GM12892 (cell line): Measurements from ENCODE around the gene TUBB1.
"Not testable (repeated sequence)": the region's sequence is repeated elsewhere in the genome, so short reads cannot be mapped to it uniquely, and the experiment has no call there.

Experiments
- DNase-seq: peaks from one replicate; pipeline ENCODE4 v3.0.0; 2011; ENCODE audit not compliant: insufficient read length
- FAIRE-seq: peaks from 2 replicates; lab custom pipeline; 2011; peaks lifted over from hg19 to GRCh38; lab: Jason Lieb, UNC
- POLR2A ChIP-seq: IDR thresholded peaks from 2 replicates; pipeline ENCODE4 v1.6.1; 2011; ENCODE audit warnings: low read depth, low read length, control low read depth
- POLR2AphosphoS5 ChIP-seq: IDR thresholded peaks from 2 replicates; pipeline ENCODE4 v1.6.1; 2011; ENCODE audit warnings: low read depth, low read length, control low read depth
- TAF1 ChIP-seq: IDR thresholded peaks from 2 replicates; pipeline ENCODE4 v1.6.1; 2011; ENCODE audit warnings: low read depth, mild to moderate bottlenecking, control low read depth, low read length, borderline replicate concordance

TUBB1 gene

DNA sequence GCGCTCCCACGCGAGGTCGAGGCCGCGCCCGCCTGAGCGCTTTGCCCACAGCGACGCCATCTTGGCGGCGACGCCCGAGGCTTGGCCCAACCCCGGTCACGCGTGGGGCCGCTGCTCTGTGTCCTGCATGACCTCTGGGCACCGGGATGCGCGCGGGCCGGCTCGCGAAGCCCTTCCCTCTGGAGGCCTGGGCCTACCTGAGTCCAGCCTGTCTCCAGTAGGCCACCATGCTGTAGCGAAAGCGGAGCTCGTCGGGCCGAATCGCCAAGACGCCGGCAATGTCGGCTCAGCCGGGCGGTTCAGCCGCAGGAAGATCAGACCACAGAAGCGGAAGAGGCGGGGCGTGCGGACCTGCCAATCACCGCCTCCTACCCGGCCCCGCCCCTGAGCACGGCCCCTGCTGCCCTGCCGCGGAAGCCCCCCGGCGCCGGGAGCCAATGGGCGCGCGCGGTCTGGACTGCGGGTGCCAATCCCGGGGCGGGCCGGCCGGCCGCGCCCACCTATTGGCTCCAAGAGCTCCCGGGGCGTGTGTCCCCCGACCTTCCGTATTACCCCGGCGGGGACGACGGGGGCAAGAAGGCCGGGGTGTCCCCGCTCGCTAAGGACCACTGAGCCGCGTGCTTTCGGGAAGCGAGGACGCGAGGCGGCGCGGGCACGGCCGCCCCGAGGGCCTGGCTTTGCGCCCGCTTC is 12.9 kb downstream of the TUBB1 start, which contains the start of gene ATP5F1E:
ATP5F1E (minus strand) TSS at position 313 of the 690 bp plus-strand sequence; CDS start at position 229, 84 bp downstream.
- FAIRE-seq (peak; percentile 92), DNase-seq (peak; percentile 87)
- TF ChIP-seq TAF1 = no peak
- TF ChIP-seq POLR2A = peak; percentile 94; the same call in 1 of the 2 replicates
- peak; percentile 93 for TF ChIP-seq POLR2AphosphoS5

GRCh38 chr20:59032713-59033059 is 13.5 kb downstream of the TUBB1 start:
- FAIRE-seq = no peak
- TF ChIP-seq TAF1 (no peak), POLR2AphosphoS5 (no peak), POLR2A (no peak)
- no peak for DNase-seq

- FAIRE-seq = no peak
- DNase-seq = no peak
- TF ChIP-seq POLR2AphosphoS5 = no peak
- no peak for TF ChIP-seq TAF1
- TF ChIP-seq POLR2A = no peak
These were observed 13.9 kb downstream of the TUBB1 start for GRCh38 chr20:59033093-59033492.

- DNase-seq (no peak), FAIRE-seq (no peak)
- no peak for TF ChIP-seq POLR2A
- TF ChIP-seq POLR2AphosphoS5 = no peak
- no peak for TF ChIP-seq TAF1
These were observed 14.5 kb downstream of the TUBB1 start for GRCh38 chr20:59033616-59034165.

GRCh38 chr20:59035381-59035780 is 16.2 kb downstream of the TUBB1 start:
- TF ChIP-seq POLR2AphosphoS5 (no peak), TAF1 (no peak), POLR2A (no peak)
- FAIRE-seq = no peak
- DNase-seq = no peak

DNA sequence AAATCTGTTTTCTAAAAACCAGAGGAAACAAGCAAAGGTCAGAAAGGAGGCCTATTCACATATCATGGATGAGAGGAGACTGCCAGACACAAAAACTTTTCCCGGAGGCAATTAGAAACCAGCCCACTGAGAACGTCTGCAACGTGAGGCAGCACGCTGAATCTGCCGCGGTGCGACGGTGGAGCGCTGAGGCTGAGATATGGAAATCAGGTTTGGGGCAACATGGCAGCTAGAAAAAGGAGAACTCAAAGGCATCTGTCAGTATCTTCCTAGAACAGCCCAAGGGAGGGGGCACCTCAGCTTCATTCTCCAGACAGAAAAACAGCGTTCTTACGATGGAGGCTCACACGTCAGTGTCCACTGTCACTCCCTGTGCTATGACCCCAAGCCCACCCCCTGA is 18.2 kb downstream of the TUBB1 start:
- DNase-seq (no peak), FAIRE-seq (no peak)
- TF ChIP-seq POLR2AphosphoS5 (no peak), POLR2A (no peak), TAF1 (no peak)

DNA sequence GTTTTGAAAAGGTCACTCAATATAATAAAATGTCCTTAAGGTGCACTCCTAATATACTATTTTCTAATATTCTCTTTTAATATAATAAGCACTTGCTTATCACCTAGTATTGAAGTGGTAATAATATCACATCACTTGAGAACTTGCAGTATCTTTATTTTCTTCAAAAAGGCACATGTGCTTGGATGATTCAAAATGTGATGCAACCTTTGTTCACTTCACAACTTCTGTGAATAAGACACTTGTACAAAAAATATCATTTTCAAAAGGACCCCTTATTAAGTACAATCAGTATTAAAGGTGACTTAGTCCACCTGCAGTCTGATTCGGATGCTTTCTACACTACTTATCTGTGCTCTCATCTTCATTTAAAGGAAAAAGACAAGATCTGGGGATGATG is 20.0 kb downstream of the TUBB1 start:
- TF ChIP-seq POLR2A (no peak), POLR2AphosphoS5 (no peak), TAF1 (no peak)
- DNase-seq (no peak), FAIRE-seq (no peak)

- FAIRE-seq (no peak), DNase-seq (no peak)
- no peak for TF ChIP-seq POLR2A
- TF ChIP-seq TAF1 = no peak
- TF ChIP-seq POLR2AphosphoS5 = no peak
These were observed 21.4 kb downstream of the TUBB1 start for GRCh38 chr20:59040667-59041066.

- FAIRE-seq, DNase-seq: not testable (repeated sequence)
These were observed 22.3 kb downstream of the TUBB1 start for GRCh38 chr20:59041487-59041886.

DNA sequence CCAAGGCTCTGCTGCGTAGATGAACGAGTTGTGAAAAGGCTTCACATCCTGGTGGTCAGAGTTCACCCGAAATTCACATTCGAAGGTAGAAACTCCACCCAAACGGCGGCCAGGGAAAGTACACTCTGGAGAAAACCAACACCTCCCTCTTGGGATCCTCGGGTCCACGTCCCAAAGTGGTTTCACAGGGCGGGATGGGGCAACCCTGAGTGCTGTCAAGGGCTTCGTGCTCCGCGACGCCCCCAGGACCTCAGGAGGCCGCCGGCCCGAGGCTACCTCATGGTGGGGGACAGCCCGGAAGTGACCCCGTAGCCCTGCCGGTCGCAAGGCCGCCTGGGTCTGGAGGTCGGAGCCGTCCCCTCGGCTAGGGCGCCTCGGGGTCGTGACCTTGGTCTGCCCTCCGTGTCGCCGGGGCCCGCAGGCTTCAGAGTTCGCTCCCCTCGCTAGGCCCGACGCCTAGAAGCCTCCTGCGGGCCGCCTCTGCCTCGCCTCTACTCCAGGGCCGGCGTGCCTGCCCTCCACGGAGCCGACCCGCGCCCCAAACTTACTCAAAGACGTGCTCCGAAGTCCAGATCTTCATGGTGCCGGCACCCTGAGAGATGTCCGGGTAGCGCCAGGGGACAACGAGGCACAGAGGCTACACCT is 23.0 kb downstream of the TUBB1 start, which contains the start of gene PRELID3B:
PRELID3B (minus strand) TSS at position 636 of the 645 bp plus-strand sequence; CDS start at position 580, 56 bp downstream.
- DNase-seq (no peak), FAIRE-seq (no peak)
- TF ChIP-seq POLR2A = peak; percentile 64; the same call in 1 of the 2 replicates
- TF ChIP-seq TAF1 = no peak
- TF ChIP-seq POLR2AphosphoS5 = peak; percentile 59; the same call in 1 of the 2 replicates

DNA sequence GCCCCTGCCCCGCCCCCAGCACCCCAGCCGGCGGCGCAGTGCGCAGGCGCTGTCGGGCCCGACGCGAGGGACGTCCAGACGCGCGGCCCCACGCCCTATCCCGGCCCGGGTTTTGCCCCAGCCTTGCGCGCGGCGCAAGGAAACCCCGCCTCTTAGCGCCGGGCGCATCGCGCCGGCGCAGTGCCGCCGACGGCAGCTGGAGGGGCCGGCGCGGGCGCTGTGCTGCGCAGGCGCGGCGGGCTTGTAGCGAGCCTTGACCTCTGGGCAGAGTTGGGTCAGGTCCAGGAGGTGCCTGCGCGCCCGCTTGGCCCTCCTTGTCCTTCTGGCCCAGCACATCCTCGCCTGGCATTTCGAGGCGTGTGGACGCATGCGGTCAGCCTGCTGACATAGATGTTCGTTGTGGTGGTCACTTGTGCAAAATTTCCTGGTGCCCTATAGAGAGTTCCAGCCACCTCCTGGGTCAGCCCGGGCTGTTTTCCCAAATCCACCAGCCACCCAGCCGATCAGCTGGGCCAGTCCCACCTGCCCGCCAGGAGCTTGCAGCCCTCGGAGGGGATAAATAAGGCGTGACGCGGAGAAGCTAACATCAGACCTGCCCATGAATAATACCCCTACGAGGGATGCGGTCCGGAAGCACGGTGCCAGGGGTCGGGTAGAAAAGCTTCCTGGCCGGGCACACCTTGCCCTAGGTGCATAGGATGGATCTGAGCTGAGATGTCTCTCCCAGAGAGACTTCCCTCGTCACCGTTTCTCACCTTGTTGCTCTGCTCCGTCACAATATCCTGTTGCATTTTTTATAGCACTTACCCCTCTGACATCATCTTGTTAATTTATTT is 23.8 kb downstream of the TUBB1 start:
- FAIRE-seq = peak; percentile 97
- peak; percentile 97 for DNase-seq
- TF ChIP-seq POLR2A = peak; percentile 68; the same call in 1 of the 2 replicates
- no peak; the same call in 1 of the 2 replicates for TF ChIP-seq TAF1
- peak; percentile 61 for TF ChIP-seq POLR2AphosphoS5
